GM18505 (cell line): Measurements from ENCODE around the gene RNASE12.
"Not testable (repeated sequence)": the region's sequence is repeated elsewhere in the genome, so short reads cannot be mapped to it uniquely, and the experiment has no call there.

Experiments used
- ATAC-seq: cut with Tn5 transposase; IDR thresholded peaks from one replicate; pipeline ENCODE4 v1.9.1; 2021; ENCODE audit not compliant: unreplicated experiment
- POLR2A ChIP-seq: IDR thresholded peaks from 4 replicates; pipeline ENCODE4 v1.6.1; 2011; ENCODE audit warnings: borderline replicate concordance; ENCODE audit not compliant: insufficient read depth, insufficient read length; ENCODE audit errors: extremely low read depth

The RNASE12 gene

GRCh38 chr14:20609215-20610001, 18.2 kb upstream of the RNASE12 start:
- no peak for TF ChIP-seq POLR2A
- ATAC-seq: peak; percentile 18

DNA sequence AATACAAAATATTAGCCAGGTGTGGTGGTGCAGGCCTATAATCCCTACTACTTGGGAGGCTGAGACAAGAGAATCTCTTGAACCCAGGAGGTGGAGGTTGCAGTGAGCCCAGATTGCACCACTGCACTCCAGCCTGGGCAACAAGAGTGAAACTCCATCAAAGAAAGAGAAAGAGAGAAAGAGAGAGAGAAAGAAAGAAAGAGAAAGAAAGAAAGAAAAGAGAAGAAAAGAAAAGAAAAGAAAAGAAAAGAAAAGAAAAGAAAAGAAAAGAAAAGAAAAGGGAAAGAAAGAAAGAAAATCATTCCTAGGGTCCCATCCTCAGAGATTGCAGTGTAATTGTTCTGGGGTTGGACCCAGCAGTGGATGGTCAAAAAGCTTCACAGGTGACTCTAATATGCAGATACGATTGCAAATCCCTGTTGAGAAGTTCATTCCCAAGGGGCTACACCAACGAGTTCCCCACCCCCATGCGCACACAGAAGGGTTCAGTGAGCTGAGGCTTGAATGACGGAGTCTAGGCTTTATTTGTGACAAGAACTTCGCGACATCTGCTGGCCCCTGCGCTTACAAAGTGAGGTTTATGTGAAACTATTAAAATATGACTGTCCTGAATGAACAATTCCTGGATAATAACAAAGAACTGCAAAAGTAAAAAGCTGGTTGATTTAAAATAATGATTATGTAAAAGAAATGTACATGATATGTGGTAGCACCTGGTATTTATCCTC, 17.4 kb upstream of the RNASE12 start:
- TF ChIP-seq POLR2A: no peak
- ATAC-seq: no peak

- TF ChIP-seq POLR2A: no peak
- ATAC-seq: no peak
Observed at GRCh38 chr14:20607617-20608016, 16.4 kb upstream of the RNASE12 start.

- TF ChIP-seq POLR2A: no peak
- no peak for ATAC-seq
Observed at GRCh38 chr14:20606902-20607242, 15.7 kb upstream of the RNASE12 start.

- ATAC-seq: no peak
- no peak for TF ChIP-seq POLR2A
Observed at GRCh38 chr14:20606190-20606901, 15.2 kb upstream of the RNASE12 start.

DNA sequence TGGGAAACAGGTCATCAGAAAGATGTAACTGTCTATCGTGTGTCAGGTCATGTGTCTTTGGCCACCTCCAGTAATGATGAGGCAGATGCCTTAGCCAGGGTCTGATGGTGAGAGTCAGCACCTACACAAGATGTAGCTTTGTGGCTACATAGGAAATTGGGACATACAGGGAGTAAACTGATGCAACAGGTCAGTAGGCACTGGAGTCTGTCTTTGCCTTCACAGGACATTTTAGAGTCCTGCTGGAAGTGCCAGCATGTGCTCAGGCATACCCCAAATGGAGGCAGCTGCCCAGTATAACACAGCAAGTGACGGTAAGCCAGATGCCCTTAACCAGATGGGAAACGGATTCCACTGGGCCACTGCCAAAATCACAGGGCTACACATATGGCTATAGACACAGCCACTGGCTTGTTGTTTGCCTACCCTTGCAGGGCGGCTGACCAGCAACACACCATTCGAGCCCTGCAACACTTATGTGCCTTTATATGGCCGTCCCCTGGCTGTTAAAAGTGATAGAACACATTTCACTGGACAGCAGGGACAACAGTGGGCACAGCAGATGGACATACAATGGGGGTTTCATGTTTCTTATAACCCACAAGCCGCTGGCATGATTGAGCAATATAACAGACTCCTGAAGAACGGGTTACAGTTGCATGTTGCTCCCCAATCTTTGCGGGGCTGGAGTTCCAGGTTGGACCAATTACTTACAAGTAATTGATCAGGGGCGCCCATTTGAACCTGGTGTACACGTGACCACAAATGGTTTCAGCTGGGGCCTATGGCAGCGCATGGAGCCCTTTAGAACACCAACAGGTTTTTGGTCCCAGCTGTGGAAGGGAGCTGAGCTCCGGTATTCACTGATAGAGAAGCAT, 12.9 kb upstream of the RNASE12 start:
- ATAC-seq: no peak
- no peak for TF ChIP-seq POLR2A

DNA sequence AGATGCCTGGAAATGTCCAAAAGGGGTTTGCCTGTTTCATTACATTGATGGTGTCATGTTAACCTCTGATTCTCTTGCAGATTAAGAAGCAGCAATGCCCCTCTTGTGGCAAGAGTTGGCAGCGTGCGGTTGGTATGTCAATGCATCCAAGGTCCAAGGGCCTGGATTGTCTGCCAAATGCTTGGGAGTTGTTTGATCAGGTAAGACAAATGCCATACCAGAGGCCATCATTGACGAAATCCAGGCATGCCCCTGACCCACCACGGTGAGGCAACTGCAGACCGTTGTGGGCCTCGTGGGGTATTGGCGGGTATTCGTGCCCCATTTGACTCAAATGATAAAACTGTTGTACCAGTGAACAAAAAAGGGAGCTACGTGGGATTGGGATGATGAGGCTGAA, 11.4 kb upstream of the RNASE12 start:
- TF ChIP-seq POLR2A: no peak
- ATAC-seq: no peak

DNA sequence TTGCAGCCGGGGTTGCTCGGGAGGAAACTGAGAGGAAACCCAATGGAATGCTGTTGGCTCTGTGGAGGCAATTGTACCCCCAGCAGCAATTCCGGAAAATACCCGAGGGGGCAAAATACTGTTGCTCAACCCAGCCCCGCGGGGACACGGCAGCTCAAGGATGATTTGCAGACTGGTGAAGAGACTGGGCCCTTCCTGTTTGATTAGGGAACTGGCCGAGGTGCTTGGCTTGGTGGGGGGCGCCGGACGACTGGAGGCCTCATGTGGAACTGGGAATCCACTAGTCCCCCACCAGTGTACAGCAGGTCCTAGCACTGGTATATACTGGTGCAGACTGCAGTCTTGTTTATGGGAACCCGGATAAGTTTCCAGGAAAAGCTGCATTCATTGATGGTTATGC, 10.3 kb upstream of the RNASE12 start:
- no peak for ATAC-seq

DNA sequence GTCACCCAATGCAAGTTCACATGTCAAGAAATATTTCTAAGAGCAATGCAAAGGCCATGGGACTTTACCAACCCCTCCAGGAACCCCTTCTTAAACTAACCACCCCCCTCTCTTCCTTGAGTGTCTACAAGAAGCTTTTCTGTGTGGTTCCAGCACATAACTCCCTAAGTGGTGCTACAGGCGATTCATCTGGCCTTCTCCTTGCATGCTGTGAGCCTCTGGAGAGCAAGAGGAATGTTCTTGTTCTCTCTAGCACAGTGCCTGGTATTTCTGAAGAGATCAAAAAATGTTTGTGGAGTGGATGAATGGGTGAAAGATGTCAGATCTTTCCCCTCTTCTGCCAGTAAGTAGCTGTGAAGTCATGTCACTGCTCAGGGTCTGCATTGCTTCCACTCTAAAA, 5.9 kb upstream of the RNASE12 start:
- no peak for TF ChIP-seq POLR2A
- no peak for ATAC-seq

More for the DNA sequence above, 10.3 kb upstream of the RNASE12 start:
- no peak for TF ChIP-seq POLR2A

GRCh38 chr14:20595726-20596125, 4.5 kb upstream of the RNASE12 start:
- not testable (repeated sequence) for ATAC-seq

DNA sequence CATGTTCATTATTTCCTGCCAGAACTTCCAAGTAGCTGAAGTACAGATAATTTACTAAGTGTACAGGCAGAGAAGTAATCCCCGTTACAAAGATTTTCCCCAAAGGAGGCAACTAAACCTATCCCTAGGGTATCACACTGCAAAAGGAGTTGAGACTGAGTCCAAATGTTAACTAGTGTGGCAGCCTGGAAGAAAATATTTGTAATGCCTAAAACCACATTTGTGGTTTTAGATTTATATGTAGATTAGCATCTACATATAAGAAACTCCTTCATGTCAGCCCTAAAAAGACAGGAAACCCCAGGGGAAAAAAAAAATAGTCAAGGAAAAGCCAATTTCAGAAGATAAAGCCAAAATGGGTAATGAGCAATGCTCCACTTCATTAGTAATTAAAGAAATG, 1.4 kb upstream of the RNASE12 start:
- TF ChIP-seq POLR2A: no peak
- no peak for ATAC-seq

GRCh38 chr14:20587489-20588154, 3.6 kb downstream of the RNASE12 start, which contains the start of gene RNASE11:
Gene RNASE11, minus strand, starts transcription at chr14:20588001.
- no peak for TF ChIP-seq POLR2A
- no peak for ATAC-seq

DNA sequence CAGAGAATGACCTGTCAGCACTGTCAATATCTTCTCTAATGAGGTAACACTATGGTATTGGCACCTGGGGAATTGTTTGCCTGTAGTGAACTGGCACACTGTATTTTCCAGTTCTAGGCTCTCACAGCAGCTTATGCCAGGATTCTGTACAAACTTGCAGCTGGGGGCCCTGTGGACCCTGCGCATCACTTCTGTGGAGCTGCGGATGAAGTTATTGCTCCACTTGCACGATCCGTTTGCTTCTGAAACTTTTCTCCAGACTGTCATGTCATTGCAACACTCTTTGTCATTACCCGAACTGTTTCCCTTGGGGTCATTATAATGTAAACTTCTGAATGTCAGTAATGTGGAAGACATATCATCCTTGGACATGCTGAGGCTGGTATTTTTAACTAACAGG, 7.3 kb downstream of the RNASE12 start:
- ATAC-seq: no peak
- no peak for TF ChIP-seq POLR2A

- no peak for ATAC-seq
- no peak for TF ChIP-seq POLR2A
Observed at GRCh38 chr14:20583142-20583541, 8.0 kb downstream of the RNASE12 start.
